ENCODE measurements around the gene TMEM229A. TPM values are rescaled to one million over a fixed set of nuclear protein-coding genes. Genes with fewer than 3 reads are reported as not detected.

Gene TMEM229A
- total RNA-seq, 2 experiments from 2014 or later: not detected

DNA sequence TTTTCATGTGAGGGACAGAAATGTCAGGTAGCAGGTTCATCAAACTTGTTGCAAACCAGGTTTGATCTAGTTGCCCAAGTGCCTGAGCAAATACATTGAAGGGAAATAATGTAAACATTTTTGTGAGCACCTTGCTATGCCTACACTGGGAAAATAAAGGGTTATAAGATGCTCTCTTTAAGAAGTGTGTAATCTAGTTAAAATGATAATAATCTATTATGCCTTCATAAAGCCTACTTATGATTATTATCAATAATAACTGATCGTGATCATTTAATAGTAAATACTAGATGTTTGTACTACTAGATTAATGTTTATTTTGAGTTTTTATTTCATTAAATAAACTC lies 1.9 kb upstream of the TMEM229A start:
- POLR2A ChIA-PET: no interaction called here
- TF ChIP-seq, protein P1, sequence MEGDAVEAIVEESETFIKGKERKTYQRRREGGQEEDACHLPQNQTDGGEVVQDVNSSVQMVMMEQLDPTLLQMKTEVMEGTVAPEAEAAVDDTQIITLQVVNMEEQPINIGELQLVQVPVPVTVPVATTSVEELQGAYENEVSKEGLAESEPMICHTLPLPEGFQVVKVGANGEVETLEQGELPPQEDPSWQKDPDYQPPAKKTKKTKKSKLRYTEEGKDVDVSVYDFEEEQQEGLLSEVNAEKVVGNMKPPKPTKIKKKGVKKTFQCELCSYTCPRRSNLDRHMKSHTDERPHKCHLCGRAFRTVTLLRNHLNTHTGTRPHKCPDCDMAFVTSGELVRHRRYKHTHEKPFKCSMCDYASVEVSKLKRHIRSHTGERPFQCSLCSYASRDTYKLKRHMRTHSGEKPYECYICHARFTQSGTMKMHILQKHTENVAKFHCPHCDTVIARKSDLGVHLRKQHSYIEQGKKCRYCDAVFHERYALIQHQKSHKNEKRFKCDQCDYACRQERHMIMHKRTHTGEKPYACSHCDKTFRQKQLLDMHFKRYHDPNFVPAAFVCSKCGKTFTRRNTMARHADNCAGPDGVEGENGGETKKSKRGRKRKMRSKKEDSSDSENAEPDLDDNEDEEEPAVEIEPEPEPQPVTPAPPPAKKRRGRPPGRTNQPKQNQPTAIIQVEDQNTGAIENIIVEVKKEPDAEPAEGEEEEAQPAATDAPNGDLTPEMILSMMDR (IDR thresholded peaks at IDR 0.05): no peak
- peaks cover 3% of the 10 kb centered on the region for H3K9me3 Mint-ChIP-seq
- H3K27ac ChIP-seq (ENCODE audit: low read depth in 1 of 2, low read length in 2 of 2): no peak overlapping the region
- H3K4me3 ChIP-seq (ENCODE audit: low read length): no peak overlapping the region
- H3K36me3 Mint-ChIP-seq (ENCODE audit: low read depth): no peaks in the 10 kb centered on the region
- CTCF ChIA-PET: no interaction called here
- peaks cover 61% of the 10 kb centered on the region for H3K27me3 Mint-ChIP-seq
- no peak overlapping the region for H3K27ac Mint-ChIP-seq
- H3K4me3 Mint-ChIP-seq: no peak overlapping the region
- H3K9me3 ChIP-seq (ENCODE audit: control insufficient read depth in 1 of 2, insufficient read depth in 1 of 2, low read length in 2 of 2): peaks cover 0 to 4% of the 10 kb centered on the region in 2 experiments
- DNase-seq (no peak), ATAC-seq (ENCODE audit: poor library complexity) (no peak)
- peaks cover 19 to 35% of the 10 kb centered on the region in 2 experiments for H3K27me3 ChIP-seq (ENCODE audit: control insufficient read depth in 1 of 2, insufficient read depth in 2 of 2, low read length in 2 of 2)
- no peaks in the 10 kb centered on the region for H3K36me3 ChIP-seq (ENCODE audit: insufficient read depth, low read length)
- H3K4me1 Mint-ChIP-seq (ENCODE audit: low read depth): peaks cover 4% of the 10 kb centered on the region
- intact Hi-C loops (cut with DNase I, micrococcal nuclease): no loop called here
- no peaks in the 10 kb centered on the region for H3K4me1 ChIP-seq (ENCODE audit: insufficient read depth, low read length)

DNA sequence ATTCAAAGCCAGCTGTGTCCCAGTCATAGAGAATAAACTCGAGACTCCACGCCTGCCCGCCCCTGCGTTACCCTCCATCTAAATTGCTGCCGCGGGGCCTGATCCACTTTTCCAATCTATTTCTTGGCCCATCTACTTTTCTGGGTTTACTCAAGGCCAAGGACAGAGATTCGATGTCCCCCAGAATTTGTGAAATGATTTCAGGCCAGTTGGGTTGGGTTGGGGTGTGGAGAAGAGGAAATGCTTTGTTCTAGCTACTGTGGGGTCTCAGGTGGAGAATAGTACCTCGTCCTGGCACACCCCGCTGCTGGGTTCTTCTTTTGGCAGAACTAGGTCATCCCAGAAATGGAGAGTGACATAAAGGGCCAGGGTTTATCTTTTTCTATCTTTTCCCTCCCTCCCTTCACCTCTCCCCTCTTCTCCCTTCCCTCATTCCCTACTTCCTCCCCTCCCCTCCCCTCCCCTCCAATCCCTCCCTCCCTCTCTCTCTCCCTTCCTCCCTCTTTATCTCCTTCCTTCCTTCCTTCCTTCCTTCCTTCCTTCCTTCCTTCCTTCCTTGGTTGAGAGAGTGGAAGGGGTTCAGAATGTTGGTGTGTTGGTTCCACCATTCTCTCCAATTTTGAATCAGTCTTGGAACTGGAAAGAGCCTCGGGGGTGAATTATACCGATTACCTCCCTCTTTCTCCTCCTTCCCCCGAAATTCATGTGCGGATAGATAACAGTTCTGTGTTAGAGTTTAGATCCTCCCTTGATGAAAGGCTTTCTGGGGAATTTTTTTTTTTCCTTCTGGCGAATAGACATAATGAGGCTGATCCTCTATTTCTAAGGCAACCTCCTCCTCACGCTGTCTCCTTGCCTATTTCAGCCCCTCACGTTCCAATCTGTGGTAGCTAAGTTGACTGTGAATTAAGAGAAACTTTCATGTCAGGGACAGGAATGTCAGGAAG lies 1.2 kb upstream of the TMEM229A start:
- no peaks in the 10 kb centered on the region for H3K36me3 ChIP-seq (ENCODE audit: insufficient read depth, low read length)
- peaks cover 3% of the 10 kb centered on the region for H3K9me3 Mint-ChIP-seq
- H3K4me1 Mint-ChIP-seq (ENCODE audit: low read depth): peaks cover 4% of the 10 kb centered on the region
- H3K9me3 ChIP-seq (ENCODE audit: control insufficient read depth in 1 of 2, insufficient read depth in 1 of 2, low read length in 2 of 2): peaks cover 0 to 4% of the 10 kb centered on the region in 2 experiments
- TF ChIP-seq, protein P1 (IDR thresholded peaks at IDR 0.05): no peak
- DNase-seq (no peak), ATAC-seq (ENCODE audit: poor library complexity) (no peak)
- H3K4me3 Mint-ChIP-seq: no peak overlapping the region
- peaks cover 67% of the 10 kb centered on the region for H3K27me3 Mint-ChIP-seq
- POLR2A ChIA-PET: no interaction called here
- intact Hi-C loops (cut with DNase I, micrococcal nuclease): no loop called here
- H3K4me3 ChIP-seq (ENCODE audit: low read length): no peak overlapping the region
- no peak overlapping the region for H3K27ac ChIP-seq (ENCODE audit: low read depth in 1 of 2, low read length in 2 of 2)
- H3K4me1 ChIP-seq (ENCODE audit: insufficient read depth, low read length): no peaks in the 10 kb centered on the region
- peaks cover 19 to 40% of the 10 kb centered on the region in 2 experiments for H3K27me3 ChIP-seq (ENCODE audit: control insufficient read depth in 1 of 2, insufficient read depth in 2 of 2, low read length in 2 of 2)
- CTCF ChIA-PET: no interaction called here
- no peaks in the 10 kb centered on the region for H3K36me3 Mint-ChIP-seq (ENCODE audit: low read depth)
- no peak overlapping the region for H3K27ac Mint-ChIP-seq

DNA sequence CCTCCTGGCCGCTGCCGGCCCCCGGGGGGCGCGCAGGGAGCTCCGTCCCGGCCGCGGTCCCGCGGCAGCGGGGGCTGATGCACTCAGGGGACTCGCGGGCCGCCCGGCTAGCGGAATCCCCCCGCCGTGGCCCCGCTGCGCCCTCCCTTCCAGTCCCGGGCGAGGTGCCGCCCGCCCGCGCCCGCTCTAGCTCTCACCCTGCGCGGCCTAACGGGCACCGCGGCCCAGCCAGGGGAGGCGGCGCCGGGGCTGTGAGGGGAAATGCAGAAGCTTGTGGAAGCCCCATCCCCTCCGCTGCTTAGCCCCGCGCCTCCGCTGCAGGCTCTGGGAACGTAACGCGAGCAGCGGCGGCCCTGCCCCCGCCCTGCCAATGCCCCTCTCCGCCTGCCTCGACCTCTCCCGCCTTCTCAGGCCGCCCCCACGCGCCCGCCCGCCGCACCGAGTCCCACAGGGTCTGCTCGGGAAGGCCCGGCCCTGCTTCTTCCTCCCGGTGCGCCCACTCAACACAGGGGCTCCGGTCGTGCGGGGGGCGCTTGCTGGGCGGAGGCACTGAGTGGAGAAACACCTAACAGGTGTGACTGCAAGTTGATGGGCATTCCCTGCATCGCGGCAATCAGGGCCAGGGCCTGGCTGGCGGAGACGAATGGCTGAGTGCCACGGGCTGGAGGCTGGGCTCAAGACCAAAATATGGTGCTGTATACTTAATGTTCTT lies 384 bp upstream of the TMEM229A start:
- H3K4me1 Mint-ChIP-seq (ENCODE audit: low read depth): peaks cover 4% of the 10 kb centered on the region
- ATAC-seq (ENCODE audit: poor library complexity) (no peak), DNase-seq (no peak)
- H3K4me1 ChIP-seq (ENCODE audit: insufficient read depth, low read length): no peaks in the 10 kb centered on the region
- H3K36me3 ChIP-seq (ENCODE audit: insufficient read depth, low read length): no peaks in the 10 kb centered on the region
- POLR2A ChIA-PET: no interaction called here
- H3K27ac Mint-ChIP-seq: no peak overlapping the region
- H3K4me3 Mint-ChIP-seq: no peak overlapping the region
- intact Hi-C loops (cut with DNase I, micrococcal nuclease): no loop called here
- CTCF ChIA-PET: no interaction called here
- H3K9me3 ChIP-seq (ENCODE audit: control insufficient read depth in 1 of 2, insufficient read depth in 1 of 2, low read length in 2 of 2): peaks cover 0 to 4% of the 10 kb centered on the region in 2 experiments
- TF ChIP-seq, protein P1 (IDR thresholded peaks at IDR 0.05): no peak
- H3K27ac ChIP-seq (ENCODE audit: low read depth in 1 of 2, low read length in 2 of 2): no peak overlapping the region
- no peak overlapping the region for H3K4me3 ChIP-seq (ENCODE audit: low read length)
- peaks cover 19 to 46% of the 10 kb centered on the region in 2 experiments for H3K27me3 ChIP-seq (ENCODE audit: control insufficient read depth in 1 of 2, insufficient read depth in 2 of 2, low read length in 2 of 2)
- peaks cover 73% of the 10 kb centered on the region for H3K27me3 Mint-ChIP-seq
- H3K36me3 Mint-ChIP-seq (ENCODE audit: low read depth): no peaks in the 10 kb centered on the region
- peaks cover 3% of the 10 kb centered on the region for H3K9me3 Mint-ChIP-seq
